ENCODE data around the gene PTGDR.

PTGDR gene, protein sequence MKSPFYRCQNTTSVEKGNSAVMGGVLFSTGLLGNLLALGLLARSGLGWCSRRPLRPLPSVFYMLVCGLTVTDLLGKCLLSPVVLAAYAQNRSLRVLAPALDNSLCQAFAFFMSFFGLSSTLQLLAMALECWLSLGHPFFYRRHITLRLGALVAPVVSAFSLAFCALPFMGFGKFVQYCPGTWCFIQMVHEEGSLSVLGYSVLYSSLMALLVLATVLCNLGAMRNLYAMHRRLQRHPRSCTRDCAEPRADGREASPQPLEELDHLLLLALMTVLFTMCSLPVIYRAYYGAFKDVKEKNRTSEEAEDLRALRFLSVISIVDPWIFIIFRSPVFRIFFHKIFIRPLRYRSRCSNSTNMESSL

DNA sequence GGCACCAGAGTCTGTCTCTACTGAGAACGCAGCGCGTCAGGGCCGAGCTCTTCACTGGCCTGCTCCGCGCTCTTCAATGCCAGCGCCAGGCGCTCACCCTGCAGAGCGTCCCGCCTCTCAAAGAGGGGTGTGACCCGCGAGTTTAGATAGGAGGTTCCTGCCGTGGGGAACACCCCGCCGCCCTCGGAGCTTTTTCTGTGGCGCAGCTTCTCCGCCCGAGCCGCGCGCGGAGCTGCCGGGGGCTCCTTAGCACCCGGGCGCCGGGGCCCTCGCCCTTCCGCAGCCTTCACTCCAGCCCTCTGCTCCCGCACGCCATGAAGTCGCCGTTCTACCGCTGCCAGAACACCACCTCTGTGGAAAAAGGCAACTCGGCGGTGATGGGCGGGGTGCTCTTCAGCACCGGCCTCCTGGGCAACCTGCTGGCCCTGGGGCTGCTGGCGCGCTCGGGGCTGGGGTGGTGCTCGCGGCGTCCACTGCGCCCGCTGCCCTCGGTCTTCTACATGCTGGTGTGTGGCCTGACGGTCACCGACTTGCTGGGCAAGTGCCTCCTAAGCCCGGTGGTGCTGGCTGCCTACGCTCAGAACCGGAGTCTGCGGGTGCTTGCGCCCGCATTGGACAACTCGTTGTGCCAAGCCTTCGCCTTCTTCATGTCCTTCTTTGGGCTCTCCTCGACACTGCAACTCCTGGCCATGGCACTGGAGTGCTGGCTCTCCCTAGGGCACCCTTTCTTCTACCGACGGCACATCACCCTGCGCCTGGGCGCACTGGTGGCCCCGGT lies at the start of gene PTGDR:
Gene PTGDR, plus strand, starts transcription at position 198 of the 778 bp plus-strand sequence. Its CDS starts 117 bp downstream, at position 315.
- no peak for DNase-seq (ENCODE audit: low read depth)

DNA sequence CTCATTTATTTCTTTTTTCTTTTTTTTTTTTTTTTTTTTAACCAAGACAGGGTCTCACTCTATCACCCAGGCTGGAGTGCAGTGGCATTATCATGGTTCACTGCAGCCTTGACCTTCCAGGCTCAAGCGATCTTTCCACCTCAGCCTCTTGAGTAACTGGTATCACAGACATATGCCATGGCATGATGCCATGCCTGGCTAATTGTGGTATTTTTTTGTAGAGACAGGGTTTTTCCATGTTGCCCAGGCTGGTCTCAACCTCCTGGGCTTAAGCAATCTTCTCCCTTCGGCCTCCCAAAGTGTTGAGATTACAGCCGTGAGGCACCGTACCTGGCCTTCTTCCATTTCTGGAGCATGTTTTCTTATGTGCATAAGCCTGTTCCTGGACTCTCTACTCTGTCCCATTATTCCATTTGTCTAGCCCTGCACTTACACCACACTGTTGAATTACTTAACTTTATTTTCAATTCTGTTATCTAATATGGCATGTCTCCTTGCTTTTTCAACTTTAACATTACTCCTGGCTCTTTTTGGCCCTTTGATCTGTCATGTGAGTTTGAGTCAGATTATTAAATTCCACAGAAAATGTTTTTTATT lies 47.9 kb upstream of the PTGDR start:
- no peak for DNase-seq (ENCODE audit: low read depth)

GRCh38 chr14:52220924-52221811 lies 46.3 kb upstream of the PTGDR start:
- no peak for DNase-seq (ENCODE audit: low read depth)

DNA sequence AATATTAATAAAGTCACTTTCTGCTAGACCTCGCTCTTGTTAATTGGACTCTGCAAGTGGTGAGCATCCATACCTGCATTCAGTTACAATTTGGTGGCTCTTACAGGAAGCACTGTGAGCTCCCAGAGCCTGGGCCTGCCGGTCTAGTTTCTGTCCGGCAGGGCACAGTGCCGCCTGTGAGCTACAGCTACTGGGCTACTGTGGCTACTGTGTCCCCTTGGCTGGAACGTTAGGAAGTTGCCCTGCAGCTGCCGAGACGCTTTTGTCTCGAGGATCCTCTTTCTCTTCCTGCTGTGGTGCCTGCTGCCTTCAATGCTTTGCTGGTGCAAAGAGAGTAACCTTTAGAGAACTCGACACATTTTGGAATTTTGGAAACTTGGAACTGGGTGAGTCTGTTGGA lies 44.6 kb upstream of the PTGDR start:
- DNase-seq (ENCODE audit: low read depth) = no peak

- DNase-seq (ENCODE audit: low read depth) = no peak
Measured at GRCh38 chr14:52227619-52228222, 39.8 kb upstream of the PTGDR start.

- DNase-seq (ENCODE audit: low read depth) = no peak
Measured at GRCh38 chr14:52233693-52234092, 33.8 kb upstream of the PTGDR start.

DNA sequence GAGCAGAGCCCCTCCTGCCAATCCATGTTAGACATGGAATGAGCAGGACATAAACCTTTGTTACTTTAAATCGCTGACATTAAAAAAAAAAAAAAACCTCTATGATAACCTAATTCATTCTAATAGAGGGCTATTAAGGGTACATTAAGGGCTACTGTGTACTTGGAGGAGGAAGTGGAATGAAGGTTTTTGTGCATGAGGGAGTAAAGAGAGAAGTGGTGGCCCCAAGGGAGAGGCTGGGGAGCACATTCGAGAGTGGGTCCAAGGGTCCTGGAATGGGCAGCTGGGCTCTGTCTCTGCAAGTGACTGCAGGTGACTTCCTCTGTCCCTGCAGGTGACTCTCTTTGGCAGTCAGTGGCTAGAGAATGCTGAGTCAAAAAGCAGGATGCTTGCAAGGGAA lies 32.1 kb upstream of the PTGDR start:
- DNase-seq (ENCODE audit: low read depth) = no peak

DNA sequence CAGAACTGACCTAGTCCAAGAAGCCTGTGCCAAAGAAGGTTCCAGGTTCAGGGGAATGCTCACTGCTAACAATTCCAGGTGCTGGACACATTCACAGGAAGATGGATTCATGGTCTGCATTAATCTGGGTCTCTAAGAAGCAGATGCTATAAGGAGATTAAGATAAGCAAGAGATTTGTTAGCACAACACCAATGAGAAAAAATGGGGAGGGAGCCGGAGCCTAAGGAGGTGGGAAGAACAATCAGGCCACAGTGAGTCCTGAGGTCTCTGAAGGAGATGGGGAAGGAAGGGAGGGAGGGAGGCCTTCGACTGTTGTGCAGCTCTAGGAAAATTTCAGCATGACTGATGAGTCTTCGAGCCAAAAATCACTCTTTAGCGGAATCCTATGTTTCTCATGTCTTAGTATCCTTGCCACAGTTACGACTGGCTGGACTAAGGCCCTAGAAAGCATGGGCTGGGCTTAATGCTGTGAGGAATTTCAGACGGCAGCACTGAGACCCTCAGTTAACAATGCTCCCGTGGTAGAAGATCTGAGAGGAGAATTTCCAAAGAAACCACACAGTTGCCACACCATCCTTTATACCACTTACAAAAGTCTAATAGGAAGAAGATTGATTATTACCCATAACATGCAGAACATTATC lies 31.5 kb upstream of the PTGDR start:
- DNase-seq (ENCODE audit: low read depth) = no peak

DNA sequence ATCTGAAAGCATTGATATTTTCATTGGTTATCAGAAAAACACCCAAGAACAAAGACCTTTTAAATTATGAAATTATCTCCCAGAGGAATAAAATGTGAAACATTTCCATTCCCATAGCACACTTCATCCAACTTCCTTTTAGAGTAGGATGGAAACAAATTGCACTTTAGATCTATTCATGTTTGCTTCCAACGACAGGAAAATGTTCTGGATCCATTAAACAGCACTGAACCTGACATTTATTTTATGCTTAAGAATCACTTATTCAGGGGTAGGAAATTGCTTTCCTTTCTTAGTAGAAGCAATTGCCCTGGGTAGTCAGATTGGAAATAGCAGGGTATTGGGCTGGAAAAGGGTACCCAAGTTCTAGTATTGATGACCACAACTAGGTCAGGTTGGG lies 28.8 kb upstream of the PTGDR start:
- DNase-seq (ENCODE audit: low read depth) = no peak

DNA sequence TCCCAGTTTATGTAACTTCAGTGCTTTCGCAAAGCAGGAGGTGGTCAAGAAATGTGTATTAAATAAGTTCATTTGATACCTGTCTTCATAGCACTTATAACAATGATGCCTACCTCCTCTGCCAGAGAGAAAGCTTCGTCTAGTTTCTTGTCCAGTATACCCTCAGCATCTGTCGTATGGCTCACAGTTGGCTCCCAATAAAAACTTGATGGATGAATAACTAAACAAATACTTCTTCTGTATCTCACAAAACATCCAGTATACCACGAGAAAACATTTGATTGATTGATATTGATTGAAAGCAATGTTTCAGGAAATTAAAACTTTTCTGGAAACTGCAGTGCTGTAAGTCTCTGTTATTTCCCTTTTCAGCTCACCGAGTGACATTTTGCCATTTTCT lies 26.9 kb upstream of the PTGDR start:
- no peak for DNase-seq (ENCODE audit: low read depth)

- DNase-seq (ENCODE audit: low read depth) = no peak
Measured at GRCh38 chr14:52241087-52241793, 26.3 kb upstream of the PTGDR start.

- DNase-seq (ENCODE audit: low read depth) = no peak
Measured at GRCh38 chr14:52244328-52244727, 23.2 kb upstream of the PTGDR start.

DNA sequence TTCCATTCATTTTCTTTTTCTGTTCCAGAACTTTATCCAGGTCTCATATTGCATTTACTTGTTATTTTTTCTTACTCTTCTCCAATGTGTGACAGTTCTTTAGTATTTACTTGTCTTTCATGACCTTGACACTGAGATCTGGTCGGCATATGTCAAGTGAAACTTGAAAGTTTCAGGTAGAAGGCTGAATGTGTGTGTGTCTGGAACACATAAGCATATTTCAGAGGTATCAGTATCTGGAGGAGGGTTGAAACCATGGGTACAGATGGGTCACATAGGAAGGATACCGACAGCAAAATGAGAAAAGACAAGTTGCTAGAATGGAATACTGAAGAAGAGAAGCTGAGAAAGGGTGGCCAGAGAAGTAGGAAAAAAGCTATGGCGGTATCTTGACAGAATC lies 22.5 kb upstream of the PTGDR start:
- DNase-seq (ENCODE audit: low read depth) = no peak

GRCh38 chr14:52248057-52248456 lies 19.4 kb upstream of the PTGDR start:
- no peak for DNase-seq (ENCODE audit: low read depth)

GRCh38 chr14:52251724-52252123 lies 15.8 kb upstream of the PTGDR start:
- DNase-seq (ENCODE audit: low read depth) = no peak

GRCh38 chr14:52253503-52253902 lies 14.0 kb upstream of the PTGDR start:
- no peak for DNase-seq (ENCODE audit: low read depth)

GRCh38 chr14:52254086-52254485 lies 13.4 kb upstream of the PTGDR start:
- no peak for DNase-seq (ENCODE audit: low read depth)

DNA sequence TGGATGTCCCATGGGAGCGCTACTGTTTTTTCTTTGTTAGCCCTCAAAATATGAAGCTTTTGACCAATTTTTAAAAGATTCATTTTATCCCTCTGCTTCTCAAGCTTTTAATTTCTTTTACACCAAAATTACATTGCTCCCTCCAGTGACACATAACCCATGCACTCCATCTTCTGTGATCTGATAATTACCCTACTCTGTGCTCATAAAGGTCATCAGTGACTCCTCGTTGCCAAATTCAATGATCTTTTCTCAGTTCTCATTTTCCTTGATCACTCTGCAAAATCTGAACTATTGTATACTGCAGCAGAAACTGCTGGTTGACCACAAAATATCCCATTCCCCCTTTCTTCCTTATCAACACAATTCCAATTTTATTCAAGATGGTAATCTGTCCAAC lies 8.7 kb upstream of the PTGDR start:
- no peak for DNase-seq (ENCODE audit: low read depth)

DNA sequence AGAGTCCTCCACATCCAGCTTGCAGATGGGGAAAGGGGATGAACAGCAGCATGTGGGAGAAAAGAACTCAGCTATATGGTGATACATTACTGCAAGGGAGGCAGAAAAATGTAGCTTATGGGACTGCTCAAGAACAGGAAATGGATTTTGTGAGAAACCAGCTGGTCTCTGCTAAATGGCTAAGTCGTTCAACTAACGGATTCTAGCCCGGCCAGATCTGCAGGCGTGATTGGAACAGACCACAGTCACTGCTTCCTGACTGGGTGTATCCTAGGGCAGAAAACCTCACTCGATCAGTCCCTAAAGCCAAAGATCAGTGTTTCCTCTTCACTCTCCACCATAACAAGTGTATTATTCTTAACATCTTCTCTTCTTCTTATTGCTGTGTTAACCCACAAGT lies 8.1 kb upstream of the PTGDR start:
- no peak for DNase-seq (ENCODE audit: low read depth)

- DNase-seq (ENCODE audit: low read depth) = no peak
Measured at GRCh38 chr14:52262600-52262999, 4.9 kb upstream of the PTGDR start.

DNA sequence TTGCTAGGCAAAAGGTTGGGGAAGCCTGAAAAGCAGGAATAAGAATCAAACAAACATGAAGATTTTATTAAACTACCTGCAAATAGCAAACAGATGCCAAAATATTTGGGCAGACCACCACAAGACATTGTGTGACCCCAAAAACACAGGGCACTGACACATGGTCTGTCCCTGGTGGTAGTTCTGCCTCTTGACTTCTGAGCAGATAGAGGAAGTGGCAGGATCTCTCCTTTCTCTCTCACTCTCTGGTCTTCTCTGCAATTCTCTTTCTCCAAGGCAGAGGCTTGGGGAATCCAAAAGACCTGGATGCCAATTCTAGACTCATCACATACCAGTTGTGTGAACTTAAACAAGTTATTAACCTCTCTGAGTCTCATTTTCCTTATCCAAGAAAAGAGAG lies 4.3 kb upstream of the PTGDR start:
- DNase-seq (ENCODE audit: low read depth) = no peak

Measured in T-helper 22 cell (primary cell).